Measurements from ENCODE around the gene SLC16A7.

DNA sequence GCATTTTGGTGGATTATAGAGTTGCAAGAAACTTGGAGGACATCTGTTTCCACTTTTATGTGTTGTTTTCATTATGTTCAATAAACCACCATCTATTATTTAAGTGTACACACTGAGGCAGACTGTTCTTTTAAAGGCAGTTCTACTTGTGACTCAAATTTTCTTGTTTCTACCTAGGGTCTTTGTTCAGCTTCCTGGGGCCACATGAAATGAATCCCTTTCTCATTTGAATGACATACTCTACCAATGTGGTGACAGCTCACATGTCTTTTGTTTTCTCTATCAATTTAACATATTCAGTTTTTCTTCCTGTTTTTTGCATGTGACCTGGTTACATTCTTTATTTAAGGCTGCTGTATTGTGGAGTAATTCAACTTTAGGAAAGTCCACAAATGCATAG lies 7.9 kb downstream of the SLC16A7 start:
- TF ChIP-seq, protein P1, sequence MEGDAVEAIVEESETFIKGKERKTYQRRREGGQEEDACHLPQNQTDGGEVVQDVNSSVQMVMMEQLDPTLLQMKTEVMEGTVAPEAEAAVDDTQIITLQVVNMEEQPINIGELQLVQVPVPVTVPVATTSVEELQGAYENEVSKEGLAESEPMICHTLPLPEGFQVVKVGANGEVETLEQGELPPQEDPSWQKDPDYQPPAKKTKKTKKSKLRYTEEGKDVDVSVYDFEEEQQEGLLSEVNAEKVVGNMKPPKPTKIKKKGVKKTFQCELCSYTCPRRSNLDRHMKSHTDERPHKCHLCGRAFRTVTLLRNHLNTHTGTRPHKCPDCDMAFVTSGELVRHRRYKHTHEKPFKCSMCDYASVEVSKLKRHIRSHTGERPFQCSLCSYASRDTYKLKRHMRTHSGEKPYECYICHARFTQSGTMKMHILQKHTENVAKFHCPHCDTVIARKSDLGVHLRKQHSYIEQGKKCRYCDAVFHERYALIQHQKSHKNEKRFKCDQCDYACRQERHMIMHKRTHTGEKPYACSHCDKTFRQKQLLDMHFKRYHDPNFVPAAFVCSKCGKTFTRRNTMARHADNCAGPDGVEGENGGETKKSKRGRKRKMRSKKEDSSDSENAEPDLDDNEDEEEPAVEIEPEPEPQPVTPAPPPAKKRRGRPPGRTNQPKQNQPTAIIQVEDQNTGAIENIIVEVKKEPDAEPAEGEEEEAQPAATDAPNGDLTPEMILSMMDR (conservative IDR thresholded peaks at IDR 0.05 in 1 of 2, IDR thresholded peaks at IDR 0.05 in 1 of 2; ENCODE audit: extremely low read depth in 1 of 2, insufficient read depth in 1 of 2, low read depth in 1 of 2, low read length in 2 of 2): no peak
- TF ChIP-seq EZH2 (IDR thresholded peaks at IDR 0.05; ENCODE audit: borderline replicate concordance, low read length): no peak

Measured in mammary epithelial cell (primary cell).